ENCODE results near the gene PCDH18. TPM values are rescaled to one million over a fixed set of nuclear protein-coding genes. Genes with fewer than 3 reads are reported as not detected.

Gene PCDH18
- total and polyA plus RNA-seq, 2 of the 13 experiments (the other 11 are each of a cell fraction or from before 2014, with no cell fraction given), result not detected

DNA sequence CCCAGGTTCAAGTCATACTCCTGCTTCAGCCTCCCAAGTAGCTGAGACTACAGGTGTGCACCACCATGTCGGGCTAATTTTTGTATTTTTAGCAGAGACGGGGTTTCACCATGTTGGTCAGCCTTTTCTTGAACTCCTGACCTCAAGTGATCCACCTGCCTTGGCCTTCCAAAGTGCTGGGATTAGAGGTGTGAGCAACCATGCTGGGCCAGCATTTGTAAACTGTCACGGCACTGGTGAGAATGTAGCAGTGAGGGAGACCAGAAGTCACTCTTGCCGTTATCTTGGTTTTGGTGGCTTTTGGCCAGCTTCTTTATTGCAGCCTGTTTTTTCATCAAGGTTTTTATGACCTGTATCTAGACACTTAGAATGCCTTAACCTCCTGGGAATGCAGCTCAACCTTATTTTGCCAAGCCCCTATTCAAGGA lies 22.4 kb downstream of the PCDH18 start:
- intact Hi-C loops (cut with micrococcal nuclease; ENCODE audit: unreplicated experiment) (no loop called here), in situ Hi-C loops (cut with HindIII; ENCODE audit: extremely low pct_ligation_motif_present, low pct_unique_long_range_greater_than_20kb) (no loop called here)
- POLR2A ChIA-PET, result no interaction called here
- no peak overlapping the region for H3K4me3 ChIP-seq (replicated peaks in 1 of 3; ENCODE audit: insufficient read depth in 1 of 3, low read depth in 2 of 3, low read length in 3 of 3)
- H3K36me3 ChIP-seq (replicated peaks in 1 of 2; ENCODE audit: control insufficient read depth in 1 of 2, insufficient read depth in 2 of 2, low read length in 2 of 2), result no peaks in the 10 kb centered on the region
- CTCF ChIA-PET (ENCODE audit: low intra/inter-chr PET ratio, low total read pairs), result no interaction called here
- no peak overlapping the region for H2AFZ ChIP-seq (ENCODE audit: low read length)
- no peaks in the 10 kb centered on the region for H3K27me3 ChIP-seq (ENCODE audit: control insufficient read depth in 1 of 2, insufficient read depth in 2 of 2, low read length in 2 of 2)
- H3K79me2 ChIP-seq (ENCODE audit: insufficient read depth, low read length), result no peaks in the 10 kb centered on the region
- no TSS peak for BruUV-seq (replicated peaks)
- H3K9ac ChIP-seq (ENCODE audit: insufficient read depth, low read depth, low read length), result no peak overlapping the region
- no peak overlapping the region for H3K27ac ChIP-seq (ENCODE audit: extremely low read length, insufficient read depth, low read length)
- no peaks in the 10 kb centered on the region for H3K4me1 ChIP-seq (ENCODE audit: insufficient read depth, low read length)
- FAIRE-seq, result no peak
- no peaks in the 10 kb centered on the region for H3K9me3 ChIP-seq (ENCODE audit: low read length)
- no peak for ATAC-seq
- TF ChIP-seq ZNF850 (CRISPR knock-in tag; conservative IDR thresholded peaks at IDR 0.05) (no peak), NFAT5 (CRISPR knock-in tag; IDR thresholded peaks at IDR 0.05) (no peak), KDM2A (CRISPR knock-in tag; IDR thresholded peaks at IDR 0.05; ENCODE audit: borderline replicate concordance, low read depth) (no peak), RORA (CRISPR knock-in tag; IDR thresholded peaks at IDR 0.05) (no peak), ZNF530 (CRISPR knock-in tag; IDR thresholded peaks at IDR 0.05; ENCODE audit: low read depth) (no peak), ZNF501 (CRISPR knock-in tag; IDR thresholded peaks at IDR 0.05) (no peak), ZNF432 (CRISPR knock-in tag; IDR thresholded peaks at IDR 0.05; ENCODE audit: borderline replicate concordance) (no peak), NCOA5 (CRISPR knock-in tag; IDR thresholded peaks at IDR 0.05) (no peak), FOXO4 (CRISPR knock-in tag; conservative IDR thresholded peaks at IDR 0.05) (no peak), ZNF10 (CRISPR knock-in tag; IDR thresholded peaks at IDR 0.05; ENCODE audit: borderline replicate concordance, low read depth) (no peak), MTF2 (CRISPR knock-in tag; IDR thresholded peaks at IDR 0.05; ENCODE audit: borderline replicate concordance) (no peak)
- DNase-seq (ENCODE audit: low spot score), result no peak
- H3K4me2 ChIP-seq (ENCODE audit: low read depth, low read length), result no peak overlapping the region
- WGBS (ENCODE audit: low lambda C conversion rate), result 0% methylated on average over 4 of the region's 4 CpGs
- no peaks in the 10 kb centered on the region for H4K20me1 ChIP-seq (ENCODE audit: insufficient read depth, low read length)
